Measurements from ENCODE around the gene ANXA5. TPM values are rescaled to one million over a fixed set of nuclear protein-coding genes. Genes with fewer than 3 reads are reported as not detected.

ANXA5 gene
- total and polyA plus RNA-seq, 8 donors = 70.2 to 210 (median 126) TPM

DNA sequence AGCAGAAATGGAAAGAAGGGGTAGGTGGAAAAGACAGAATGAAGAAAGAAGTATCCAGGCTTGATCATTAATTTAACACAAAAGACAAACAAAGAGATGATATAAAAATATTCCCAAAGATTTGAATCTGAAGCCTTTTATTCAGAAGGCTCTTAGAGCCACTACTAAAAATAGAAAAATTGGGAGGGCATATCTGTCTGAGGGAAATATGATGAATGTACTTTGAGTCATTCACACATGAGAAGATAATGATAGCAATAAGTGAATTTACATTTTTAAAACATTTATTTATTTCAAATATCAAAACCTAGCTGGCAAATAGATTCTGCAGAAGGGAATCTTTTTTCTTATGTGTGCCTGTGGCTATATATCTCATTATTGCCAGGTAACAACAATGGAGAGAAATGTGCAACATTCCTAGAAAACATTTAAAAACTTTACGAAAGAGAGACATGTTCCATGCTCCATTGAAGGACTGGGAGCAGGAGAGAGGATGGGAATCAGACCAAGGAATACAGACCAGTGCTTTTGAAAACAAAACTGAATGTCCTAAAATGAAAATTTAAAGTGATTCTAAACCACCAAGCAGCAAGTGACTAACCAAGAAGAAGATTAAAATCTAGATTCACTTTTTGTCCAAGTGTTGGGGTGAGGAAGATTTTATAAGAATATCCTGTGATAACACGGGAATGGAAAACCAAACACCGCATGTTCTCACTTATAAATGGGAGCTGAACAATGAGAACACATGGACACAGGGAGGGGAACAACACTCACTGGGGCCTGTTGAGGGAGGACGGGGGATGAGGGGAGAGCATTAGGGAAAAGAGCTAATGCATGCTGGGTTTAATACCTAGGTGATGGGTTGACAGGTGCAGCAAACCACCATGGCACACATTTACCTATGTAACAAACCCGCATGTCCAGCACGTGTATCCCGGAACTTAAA, 41.2 kb downstream of the ANXA5 start:
- FAIRE-seq (no peak), ATAC-seq (no peak)

GRCh38 chr4:121654738-121655137, 42.0 kb downstream of the ANXA5 start:
- no peak for FAIRE-seq
- intact Hi-C loops (cut with DNase I) = no loop called here
- no peak for ATAC-seq
- no peak overlapping the region for H3K27ac ChIP-seq
- H3K36me3 ChIP-seq = no peaks in the 10 kb centered on the region
- no peak overlapping the region for H3K4me3 ChIP-seq
- DNase-seq = no peak
- H3K9me3 ChIP-seq = no peaks in the 10 kb centered on the region
- TF ChIP-seq, protein P1, sequence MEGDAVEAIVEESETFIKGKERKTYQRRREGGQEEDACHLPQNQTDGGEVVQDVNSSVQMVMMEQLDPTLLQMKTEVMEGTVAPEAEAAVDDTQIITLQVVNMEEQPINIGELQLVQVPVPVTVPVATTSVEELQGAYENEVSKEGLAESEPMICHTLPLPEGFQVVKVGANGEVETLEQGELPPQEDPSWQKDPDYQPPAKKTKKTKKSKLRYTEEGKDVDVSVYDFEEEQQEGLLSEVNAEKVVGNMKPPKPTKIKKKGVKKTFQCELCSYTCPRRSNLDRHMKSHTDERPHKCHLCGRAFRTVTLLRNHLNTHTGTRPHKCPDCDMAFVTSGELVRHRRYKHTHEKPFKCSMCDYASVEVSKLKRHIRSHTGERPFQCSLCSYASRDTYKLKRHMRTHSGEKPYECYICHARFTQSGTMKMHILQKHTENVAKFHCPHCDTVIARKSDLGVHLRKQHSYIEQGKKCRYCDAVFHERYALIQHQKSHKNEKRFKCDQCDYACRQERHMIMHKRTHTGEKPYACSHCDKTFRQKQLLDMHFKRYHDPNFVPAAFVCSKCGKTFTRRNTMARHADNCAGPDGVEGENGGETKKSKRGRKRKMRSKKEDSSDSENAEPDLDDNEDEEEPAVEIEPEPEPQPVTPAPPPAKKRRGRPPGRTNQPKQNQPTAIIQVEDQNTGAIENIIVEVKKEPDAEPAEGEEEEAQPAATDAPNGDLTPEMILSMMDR (IDR thresholded peaks at IDR 0.05) = no peak
- H3K27me3 ChIP-seq = no peaks in the 10 kb centered on the region
- H3K4me1 ChIP-seq = no peaks in the 10 kb centered on the region
- 87 to 90% methylated on average over 3 of the region's 3 CpGs for WGBS, 2 donors

More for the DNA sequence above, 41.2 kb downstream of the ANXA5 start:
- Histone ChIP-seq H3K9me3 (no peaks in the 10 kb centered on the region), H3K27ac (no peak overlapping the region), H3K27me3 (no peaks in the 10 kb centered on the region), H3K4me1 (no peaks in the 10 kb centered on the region), H3K36me3 (no peaks in the 10 kb centered on the region), H3K4me3 (no peak overlapping the region)
- 49 to 71% methylated on average over 7 of the region's 7 CpGs for WGBS, 2 donors
- DNase-seq = no peak
- intact Hi-C loops (cut with DNase I) = no loop called here
- TF ChIP-seq, protein P1 (IDR thresholded peaks at IDR 0.05) = no peak

DNA sequence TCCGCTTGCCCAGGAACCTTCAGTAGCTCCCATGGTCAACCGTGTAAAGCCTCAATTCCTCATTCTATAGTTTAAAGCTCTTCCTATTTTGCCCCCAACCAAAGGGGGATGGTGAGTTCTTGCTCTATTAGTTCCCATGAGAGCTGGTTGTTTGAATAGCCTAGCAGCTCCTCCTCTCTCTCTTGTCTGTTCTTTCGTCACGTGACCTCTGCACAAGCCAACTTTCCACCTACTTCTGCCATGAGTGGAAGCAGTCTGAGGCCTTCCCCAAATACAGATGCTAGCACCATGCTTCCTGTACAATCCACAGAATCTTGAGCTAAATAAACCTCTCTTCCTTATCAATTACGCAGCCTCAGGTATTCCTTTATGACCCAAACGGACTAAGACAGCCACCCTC, 42.8 kb downstream of the ANXA5 start:
- no peaks in the 10 kb centered on the region for H3K27me3 ChIP-seq
- ATAC-seq (no peak), FAIRE-seq (no peak), DNase-seq (no peak)
- H3K27ac ChIP-seq = no peak overlapping the region
- H3K4me1 ChIP-seq = no peaks in the 10 kb centered on the region
- H3K36me3 ChIP-seq = no peaks in the 10 kb centered on the region
- TF ChIP-seq, protein P1 (IDR thresholded peaks at IDR 0.05) = no peak
- intact Hi-C loops (cut with DNase I) = no loop called here
- WGBS, 2 donors = 73 to 81% methylated on average over 6 of the region's 6 CpGs
- H3K4me3 ChIP-seq = no peak overlapping the region
- H3K9me3 ChIP-seq = no peaks in the 10 kb centered on the region

- Histone ChIP-seq H3K9me3 (no peaks in the 10 kb centered on the region), H3K4me1 (no peaks in the 10 kb centered on the region), H3K36me3 (no peaks in the 10 kb centered on the region), H3K27me3 (no peaks in the 10 kb centered on the region), H3K4me3 (no peak overlapping the region), H3K27ac (no peak overlapping the region)
- DNase-seq (no peak), ATAC-seq (no peak), FAIRE-seq (no peak)
- intact Hi-C loops (cut with DNase I) = no loop called here
- TF ChIP-seq, protein P1 (IDR thresholded peaks at IDR 0.05) = no peak
- 90 to 97% methylated on average over 1 of the region's 1 CpG for WGBS, 2 donors
Measured at GRCh38 chr4:121653214-121653613, 43.6 kb downstream of the ANXA5 start.

DNA sequence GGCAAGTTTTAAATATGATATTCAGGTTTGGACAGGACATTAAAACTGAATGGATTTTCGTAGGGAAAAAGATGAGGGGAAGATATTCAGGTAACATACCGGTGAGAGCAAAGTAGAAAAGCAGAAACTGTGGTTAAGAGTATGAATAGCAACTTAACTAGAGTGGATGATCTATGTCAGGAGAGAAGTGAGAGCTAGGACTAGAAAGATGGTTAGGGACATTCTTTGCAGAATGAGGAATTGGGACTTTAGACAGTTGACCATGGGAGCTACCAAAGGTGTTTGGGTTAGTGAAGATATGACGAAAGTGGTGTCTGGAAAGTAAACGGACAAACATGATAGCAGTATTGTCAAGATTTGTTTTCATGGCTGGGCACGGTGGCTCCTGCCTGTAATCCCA, 45.2 kb downstream of the ANXA5 start:
- 24 to 30% methylated on average over 5 of the region's 5 CpGs for WGBS, 2 donors
- no peak for ATAC-seq
- intact Hi-C loops (cut with DNase I) = no loop called here

More for the DNA sequence above, 45.2 kb downstream of the ANXA5 start:
- Histone ChIP-seq H3K36me3 (no peaks in the 10 kb centered on the region), H3K27me3 (no peaks in the 10 kb centered on the region), H3K27ac (no peak overlapping the region), H3K9me3 (no peaks in the 10 kb centered on the region), H3K4me3 (no peak overlapping the region), H3K4me1 (no peaks in the 10 kb centered on the region)
- TF ChIP-seq, protein P1 (IDR thresholded peaks at IDR 0.05) = no peak
- DNase-seq (no peak), FAIRE-seq (no peak)

All from pancreas (tissue), 10 donors.